Measurements from ENCODE around the gene SENP8.

DNA sequence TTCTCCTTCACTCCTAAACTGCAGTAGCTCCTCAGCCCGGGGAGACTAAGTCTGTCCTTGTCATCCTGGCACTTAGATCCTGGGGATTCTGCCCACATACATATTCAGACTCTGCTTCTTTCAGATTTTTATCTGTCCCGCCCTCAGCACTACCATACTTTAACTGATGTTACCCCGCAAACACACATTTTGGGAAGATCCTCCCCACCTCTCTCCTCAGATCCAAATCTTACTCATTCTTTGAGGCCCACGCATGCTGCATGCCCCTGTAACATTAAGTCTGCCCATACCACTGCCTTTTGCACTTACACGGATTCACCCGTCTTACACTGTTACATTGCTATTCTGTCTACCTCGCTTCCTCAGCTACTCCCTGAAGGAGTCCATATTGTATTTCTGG lies 36.1 kb downstream of the SENP8 start:
- TF ChIP-seq KDM6A (CRISPR knock-in tag; IDR thresholded peaks at IDR 0.05; ENCODE audit: low read depth): no peak
- TF ChIP-seq, protein P1, sequence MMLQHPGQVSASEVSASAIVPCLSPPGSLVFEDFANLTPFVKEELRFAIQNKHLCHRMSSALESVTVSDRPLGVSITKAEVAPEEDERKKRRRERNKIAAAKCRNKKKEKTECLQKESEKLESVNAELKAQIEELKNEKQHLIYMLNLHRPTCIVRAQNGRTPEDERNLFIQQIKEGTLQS (CRISPR knock-in tag; IDR thresholded peaks at IDR 0.05): no peak
- no peak for TF ChIP-seq POLR2AphosphoS5 (IDR thresholded peaks at IDR 0.05; ENCODE audit: low read depth, low read length)
- no peak for TF ChIP-seq ZNF780A (CRISPR knock-in tag; IDR thresholded peaks at IDR 0.05)
- no peak for TF ChIP-seq RFX5 (IDR thresholded peaks at IDR 0.05; ENCODE audit: low read depth, low read length)
- no peak for TF ChIP-seq DNMT1 (CRISPR knock-in tag; IDR thresholded peaks at IDR 0.05)
- TF ChIP-seq BRCA1 (CRISPR knock-in tag; IDR thresholded peaks at IDR 0.05): no peak
- no peak for TF ChIP-seq ZNF550 (CRISPR knock-in tag; IDR thresholded peaks at IDR 0.05; ENCODE audit: borderline replicate concordance)

Measured in HepG2 (cell line).